Osteoblast (primary cell): ENCODE data around the gene CABLES1. TPM values are rescaled to one million over a fixed set of nuclear protein-coding genes. Genes with fewer than 3 reads are reported as not detected.

Experiments used
- DNase-seq: peaks from one replicate; pipeline ENCODE4 v3.0.0; 2011; ENCODE audit warnings: low spot score, mixed read lengths; ENCODE audit not compliant: insufficient read length; ENCODE audit errors: missing footprints
- H2AFZ ChIP-seq: 2 replicates; pipeline ENCODE4 v1.6.0; 2011; ENCODE audit warnings: mild to moderate bottlenecking, low read length
- H3K27ac ChIP-seq: 2 replicates; pipeline ENCODE4 v1.5.1; 2011; ENCODE audit warnings: mild to moderate bottlenecking, low read depth, low read length, moderate library complexity
- H3K27me3 ChIP-seq: 2 replicates; pipeline ENCODE4 v1.6.0; 2012; ENCODE audit warnings: mild to moderate bottlenecking, control low read depth, inconsistent platforms, low read length, moderate library complexity; ENCODE audit not compliant: insufficient read depth
- H3K36me3 ChIP-seq: 2 replicates; pipeline ENCODE4 v1.5.1; 2011; ENCODE audit warnings: mild to moderate bottlenecking, low read length, control low read depth, moderate library complexity; ENCODE audit not compliant: insufficient read depth
- H3K4me1 ChIP-seq: 2 replicates; pipeline ENCODE4 v1.5.1; 2011; ENCODE audit warnings: mild to moderate bottlenecking, low read length, control low read depth, moderate library complexity; ENCODE audit not compliant: insufficient read depth
- H3K4me2 ChIP-seq: 2 replicates; pipeline ENCODE4 v1.6.0; 2011; ENCODE audit warnings: mild to moderate bottlenecking, low read length; ENCODE audit not compliant: insufficient read depth
- H3K4me3 ChIP-seq: fragments of 200-600 bp; sonication (generic); 3 replicates; pipeline ENCODE4 v1.5.1; 2012; ENCODE audit warnings: mild to moderate bottlenecking, low read length, inconsistent platforms; ENCODE audit not compliant: insufficient read depth
- H3K79me2 ChIP-seq: 2 replicates; pipeline ENCODE4 v1.6.0; 2012; ENCODE audit warnings: mild to moderate bottlenecking, low read length, control low read depth, inconsistent platforms; ENCODE audit not compliant: insufficient read depth
- H3K9me3 ChIP-seq: 2 replicates; pipeline ENCODE4 v1.5.1; 2011; ENCODE audit warnings: low read depth, low read length, control low read depth
- H4K20me1 ChIP-seq: 2 replicates; pipeline ENCODE4 v1.6.0; 2012; ENCODE audit warnings: mild to moderate bottlenecking, low read length, control low read depth; ENCODE audit not compliant: insufficient read depth
- CTCF ChIP-seq: IDR thresholded peaks from 2 replicates; pipeline ENCODE4 v1.5.1; 2011; ENCODE audit warnings: mild to moderate bottlenecking, low read depth, low read length, moderate library complexity; ENCODE audit errors: extremely low read depth
- total RNA-seq: library from RNA; depleted of rRNA; stranded (reverse); fragments of >200 nt; gene quantifications from 2 replicates; pipeline ENCODE4 v1.2.3, GENCODE V29; 2012

Gene CABLES1
- total RNA-seq, 1 donor, result 13.0 TPM

DNA sequence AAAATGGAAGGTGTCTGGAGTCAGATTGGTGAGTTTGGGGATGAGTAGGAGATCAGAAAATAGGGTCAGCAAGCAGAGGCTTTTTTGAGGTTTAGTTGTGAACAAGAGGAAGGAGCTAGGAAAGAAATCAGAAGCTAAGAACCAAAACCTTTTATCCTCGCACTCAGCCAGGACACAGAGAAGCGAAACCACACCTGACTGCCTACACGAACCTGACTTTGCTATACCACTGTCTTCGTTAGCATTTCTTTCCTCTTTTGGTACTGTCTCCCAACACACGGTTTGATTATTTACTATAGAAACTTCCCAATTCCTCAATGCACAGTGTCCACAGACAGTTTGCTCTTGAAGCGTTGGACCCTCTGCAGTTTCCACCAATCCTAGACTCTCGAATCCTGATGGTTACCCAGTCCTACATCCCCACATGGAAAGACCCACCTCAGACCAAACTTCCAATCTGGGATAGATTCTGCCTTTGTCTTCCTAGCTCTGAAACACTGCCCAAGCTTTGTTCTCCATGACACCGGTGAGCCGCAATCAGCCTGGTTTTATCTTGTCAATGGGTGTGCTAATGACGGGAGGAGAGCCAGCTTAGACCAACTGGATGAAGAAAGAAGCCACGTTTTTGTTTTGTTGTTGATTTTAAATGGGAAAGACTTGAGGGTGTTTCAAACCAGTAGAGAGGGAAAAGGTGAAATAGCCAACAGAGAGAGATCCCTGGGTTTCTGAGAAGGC lies 137.4 kb downstream of the CABLES1 start:
- Histone ChIP-seq H3K36me3 (no peaks in the 10 kb centered on the region), H3K4me2 (no peak overlapping the region), H3K27me3 (no peaks in the 10 kb centered on the region), H3K9me3 (peaks cover 3% of the 10 kb centered on the region), H2AFZ (no peak overlapping the region), H3K4me1 (peaks cover 4% of the 10 kb centered on the region), H3K27ac (no peak overlapping the region), H3K79me2 (no peaks in the 10 kb centered on the region), H4K20me1 (no peaks in the 10 kb centered on the region), H3K4me3 (no peak overlapping the region)
- TF ChIP-seq CTCF, result no peak
- DNase-seq, result no peak

GRCh38 chr18:23273443-23273966 lies 138.2 kb downstream of the CABLES1 start:
- H3K79me2 ChIP-seq, result no peaks in the 10 kb centered on the region
- no peak overlapping the region for H2AFZ ChIP-seq
- no peaks in the 10 kb centered on the region for H4K20me1 ChIP-seq
- H3K27ac ChIP-seq, result no peak overlapping the region
- peaks cover 3% of the 10 kb centered on the region for H3K9me3 ChIP-seq
- no peak for DNase-seq
- TF ChIP-seq CTCF, result no peak
- peaks cover 4% of the 10 kb centered on the region for H3K4me1 ChIP-seq
- no peak overlapping the region for H3K4me2 ChIP-seq
- H3K4me3 ChIP-seq, result no peak overlapping the region
- no peaks in the 10 kb centered on the region for H3K36me3 ChIP-seq
- no peaks in the 10 kb centered on the region for H3K27me3 ChIP-seq

- no peak overlapping the region for H2AFZ ChIP-seq
- peaks cover 3% of the 10 kb centered on the region for H3K9me3 ChIP-seq
- H3K4me1 ChIP-seq, result peaks cover 4% of the 10 kb centered on the region
- H3K79me2 ChIP-seq, result no peaks in the 10 kb centered on the region
- H3K4me2 ChIP-seq, result no peak overlapping the region
- H3K27ac ChIP-seq, result no peak overlapping the region
- no peak overlapping the region for H3K4me3 ChIP-seq
- no peaks in the 10 kb centered on the region for H4K20me1 ChIP-seq
- H3K36me3 ChIP-seq, result no peaks in the 10 kb centered on the region
- no peak for TF ChIP-seq CTCF
- no peak for DNase-seq
- no peaks in the 10 kb centered on the region for H3K27me3 ChIP-seq
Measured at GRCh38 chr18:23274638-23275482, 139.6 kb downstream of the CABLES1 start.

DNA sequence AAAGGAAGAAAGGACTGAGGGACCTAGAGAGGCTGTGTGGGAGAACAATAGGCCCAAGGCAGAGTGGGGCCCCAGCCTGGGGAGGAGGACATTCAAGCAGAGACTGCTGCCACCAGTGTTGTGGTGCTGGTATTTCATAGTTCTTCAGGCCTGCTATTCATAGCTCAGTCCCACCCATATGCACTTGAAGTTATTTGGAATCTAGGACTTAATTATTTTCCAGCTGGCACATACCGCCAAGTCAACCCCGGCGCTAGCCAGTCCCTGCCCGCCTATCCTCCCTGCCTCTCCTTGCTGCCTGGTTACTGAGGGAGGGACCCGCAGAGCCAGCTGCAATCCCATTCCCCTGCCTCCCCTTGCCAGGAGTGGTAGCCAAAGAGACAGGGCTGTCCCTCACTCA lies 141.2 kb downstream of the CABLES1 start:
- Histone ChIP-seq H3K4me3 (no peak overlapping the region), H3K36me3 (no peaks in the 10 kb centered on the region), H4K20me1 (no peaks in the 10 kb centered on the region), H3K9me3 (no peaks in the 10 kb centered on the region), H3K27me3 (no peaks in the 10 kb centered on the region), H3K4me2 (no peak overlapping the region), H2AFZ (no peak overlapping the region), H3K4me1 (peaks cover under 1% of the 10 kb centered on the region), H3K79me2 (no peaks in the 10 kb centered on the region), H3K27ac (no peak overlapping the region)
- no peak for TF ChIP-seq CTCF
- no peak for DNase-seq
